Activated T-cell treated with anti-CD3 and anti-CD28 coated beads for 24 hours (primary cell): ENCODE data around the gene TBC1D22A.

Source experiments
- DNase-seq: peaks from one replicate; pipeline ENCODE4 v3.0.0-alpha.2; 2020; ENCODE audit warnings: low read depth

Gene TBC1D22A

GRCh38 chr22:46753360-46753759 is 9.1 kb upstream of the TBC1D22A start:
- no peak for DNase-seq

GRCh38 chr22:46753761-46754109 is 8.7 kb upstream of the TBC1D22A start:
- DNase-seq = no peak

GRCh38 chr22:46754110-46754799 is 8.2 kb upstream of the TBC1D22A start:
- DNase-seq = no peak

- no peak for DNase-seq
Observed at GRCh38 chr22:46754826-46755225, 7.6 kb upstream of the TBC1D22A start.

- DNase-seq = no peak
Observed at GRCh38 chr22:46755525-46755924, 6.9 kb upstream of the TBC1D22A start.

GRCh38 chr22:46756097-46756496 is 6.4 kb upstream of the TBC1D22A start:
- DNase-seq = no peak

GRCh38 chr22:46757104-46757503 is 5.3 kb upstream of the TBC1D22A start:
- no peak for DNase-seq

- no peak for DNase-seq
Observed at GRCh38 chr22:46758121-46758520, 4.3 kb upstream of the TBC1D22A start.

GRCh38 chr22:46758867-46759290 is 3.6 kb upstream of the TBC1D22A start:
- DNase-seq = no peak

- no peak for DNase-seq
Observed at GRCh38 chr22:46761017-46761416, 1.4 kb upstream of the TBC1D22A start.

- no peak for DNase-seq
Observed at GRCh38 chr22:46761539-46762237, 762 bp upstream of the TBC1D22A start.

- no peak for DNase-seq
Observed at GRCh38 chr22:46763051-46763705, 728 bp downstream of the TBC1D22A start.

- no peak for DNase-seq
Observed at GRCh38 chr22:46764140-46764680, 1.8 kb downstream of the TBC1D22A start.

- DNase-seq = no peak
Observed at GRCh38 chr22:46764779-46765485, 2.5 kb downstream of the TBC1D22A start.

GRCh38 chr22:46766611-46767010 is 4.2 kb downstream of the TBC1D22A start:
- DNase-seq = no peak

- DNase-seq = no peak
Observed at GRCh38 chr22:46767249-46767985, 5.0 kb downstream of the TBC1D22A start.

GRCh38 chr22:46769191-46769675 is 6.8 kb downstream of the TBC1D22A start:
- DNase-seq = no peak

GRCh38 chr22:46769706-46770105 is 7.3 kb downstream of the TBC1D22A start:
- DNase-seq = no peak

- no peak for DNase-seq
Observed at GRCh38 chr22:46770151-46770641, 7.7 kb downstream of the TBC1D22A start.

GRCh38 chr22:46770726-46771125 is 8.3 kb downstream of the TBC1D22A start:
- DNase-seq = no peak

GRCh38 chr22:46773076-46773475 is 10.6 kb downstream of the TBC1D22A start:
- DNase-seq = no peak
